HG02642 (cell line): Measurements from ENCODE around the gene RNF111.

ENCODE experiments used
- ATAC-seq: cut with Tn5 transposase; IDR thresholded peaks from one replicate; pipeline ENCODE4 v1.9.1; 2021; ENCODE audit warnings: mild to moderate bottlenecking; ENCODE audit not compliant: unreplicated experiment, poor library complexity

The RNF111 gene

GRCh38 chr15:58987491-58988005, at the start of gene RNF111:
Gene RNF111 (plus strand): TSS chr15:58987663. CDS start chr15:59030823, 43,160 bp downstream.
- peak; percentile 85 for ATAC-seq

DNA sequence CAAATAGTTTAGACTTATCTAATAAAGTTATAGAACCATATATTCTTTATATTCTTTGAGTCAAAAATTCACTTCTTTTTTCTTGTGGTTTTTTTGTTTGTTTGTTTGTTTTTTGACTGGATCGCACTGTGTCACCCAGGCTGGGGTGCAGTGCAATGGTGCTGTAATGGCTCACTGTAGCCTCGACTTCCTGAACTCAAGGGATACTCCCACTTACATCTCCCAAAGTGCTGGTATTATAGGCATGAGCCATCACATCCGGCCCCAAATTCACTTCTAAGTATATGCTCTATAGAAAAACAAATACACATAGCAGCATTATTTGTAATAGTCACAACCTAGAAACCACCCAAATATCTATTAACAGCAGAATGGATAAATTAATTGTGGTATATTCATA, 40.3 kb upstream of the RNF111 start:
- ATAC-seq: no peak

DNA sequence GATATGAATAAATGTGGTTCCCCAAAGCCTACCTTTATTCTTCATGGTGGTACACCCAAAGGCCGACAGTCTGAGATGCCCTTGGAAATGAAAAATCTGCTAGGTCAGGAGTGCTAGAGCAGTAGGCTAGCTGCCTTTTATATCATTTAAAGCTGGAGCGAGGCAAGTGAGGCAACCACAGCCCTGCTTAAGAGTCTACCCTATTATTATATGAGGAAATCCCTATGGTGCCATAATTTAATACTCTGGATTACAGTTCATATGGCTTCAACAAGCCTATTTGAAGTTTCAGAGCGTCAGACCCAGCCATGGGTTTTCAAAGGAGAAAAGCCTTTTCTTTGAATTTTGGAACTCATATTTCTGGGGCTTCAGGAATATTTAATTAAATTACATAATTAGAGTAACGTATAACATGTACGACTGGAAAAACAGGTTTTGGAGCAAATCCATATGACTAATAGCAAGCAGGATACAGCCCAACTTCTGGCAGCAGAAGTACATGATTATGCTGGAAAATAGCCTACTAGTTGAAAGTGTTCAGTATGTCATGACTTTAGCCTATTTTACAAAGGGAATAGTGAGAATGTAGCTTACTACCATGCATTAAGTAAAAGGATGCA, 36.0 kb upstream of the RNF111 start:
- ATAC-seq: no peak

- no peak for ATAC-seq
Measured at GRCh38 chr15:58952751-58953150, 34.7 kb upstream of the RNF111 start.

DNA sequence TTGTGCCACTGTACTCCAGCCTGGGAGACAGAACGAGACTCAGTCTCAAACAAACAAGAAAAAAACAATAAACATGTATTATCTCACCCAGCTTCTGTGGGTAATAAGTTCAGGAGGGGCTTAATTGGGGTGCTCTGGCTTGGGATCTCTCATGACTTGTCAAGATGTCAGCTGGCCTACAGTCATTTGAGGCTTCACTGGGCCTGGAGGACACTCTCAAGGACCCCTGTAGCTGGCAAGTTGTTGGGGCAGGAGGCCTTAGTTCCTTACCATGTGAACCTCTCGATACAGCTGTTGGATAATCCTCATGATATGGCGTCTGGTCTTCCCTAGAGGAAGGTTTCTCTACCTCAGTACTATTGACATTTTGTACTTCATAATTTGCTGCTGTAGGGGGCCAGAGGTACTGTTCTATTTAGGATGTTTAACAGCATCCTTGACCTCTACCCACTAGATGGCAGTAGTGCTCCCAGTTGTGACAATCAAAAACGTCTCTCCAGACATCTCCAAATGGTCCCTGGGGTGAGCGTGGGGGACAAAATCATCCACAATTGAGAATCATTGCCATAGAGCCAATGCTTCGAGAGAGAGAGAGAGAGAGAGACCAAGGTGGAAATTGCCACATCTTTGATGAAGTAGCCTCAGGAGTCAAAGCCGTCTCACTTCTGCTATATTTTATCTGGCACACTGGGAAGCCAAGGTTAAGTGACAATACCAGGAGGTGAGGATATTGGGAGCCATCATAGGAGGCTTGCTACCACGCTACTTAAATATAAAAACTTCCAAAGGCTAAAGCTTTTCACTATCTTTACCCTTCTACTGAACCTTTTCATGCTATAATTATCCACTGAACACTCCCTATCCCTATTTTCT, 30.1 kb upstream of the RNF111 start:
- ATAC-seq: peak; percentile 80

DNA sequence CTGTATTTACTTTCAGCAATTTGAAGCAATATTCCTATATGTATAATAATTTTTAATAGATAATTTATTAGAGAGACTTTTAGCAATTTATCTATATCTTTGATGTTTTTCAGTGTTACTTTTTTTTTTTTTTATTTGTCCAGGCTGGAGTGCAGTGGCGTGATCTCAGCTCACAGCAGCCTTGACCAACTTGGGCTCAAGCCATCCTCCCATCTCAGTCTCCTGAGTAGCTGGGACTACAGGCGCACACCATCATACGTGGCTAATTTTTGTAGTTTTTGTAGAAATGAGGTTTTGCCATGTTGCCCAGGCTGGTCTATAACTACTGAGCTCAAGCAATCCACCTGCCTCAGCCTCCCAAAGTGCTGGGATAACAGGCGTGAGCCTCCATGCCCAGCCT, 28.7 kb upstream of the RNF111 start:
- no peak for ATAC-seq

DNA sequence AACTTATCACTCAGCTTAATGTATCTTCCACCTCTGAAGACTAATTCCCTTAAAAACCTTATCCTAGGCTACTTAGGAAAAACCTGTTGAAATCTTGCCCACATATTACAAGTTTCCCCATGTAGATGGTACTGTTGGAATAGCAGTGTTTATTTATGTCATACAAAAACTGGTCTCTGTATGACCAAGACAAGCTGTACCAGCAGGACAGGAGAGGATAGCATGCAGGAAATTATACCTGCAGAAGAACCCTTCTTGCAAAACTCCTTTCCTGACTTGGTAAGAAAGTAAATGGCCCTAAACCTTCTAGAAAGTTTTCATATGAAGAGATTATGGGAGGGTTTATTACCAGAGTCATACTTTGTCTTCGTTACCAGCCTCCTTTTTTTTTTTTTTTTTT, 25.3 kb upstream of the RNF111 start:
- ATAC-seq: no peak

- no peak for ATAC-seq
Measured at GRCh38 chr15:58962662-58963565, 24.5 kb upstream of the RNF111 start.

- no peak for ATAC-seq
Measured at GRCh38 chr15:58966698-58967097, 20.8 kb upstream of the RNF111 start.

GRCh38 chr15:58967479-58967878, 20.0 kb upstream of the RNF111 start:
- ATAC-seq: no peak

GRCh38 chr15:58977887-58978286, 9.6 kb upstream of the RNF111 start:
- no peak for ATAC-seq

DNA sequence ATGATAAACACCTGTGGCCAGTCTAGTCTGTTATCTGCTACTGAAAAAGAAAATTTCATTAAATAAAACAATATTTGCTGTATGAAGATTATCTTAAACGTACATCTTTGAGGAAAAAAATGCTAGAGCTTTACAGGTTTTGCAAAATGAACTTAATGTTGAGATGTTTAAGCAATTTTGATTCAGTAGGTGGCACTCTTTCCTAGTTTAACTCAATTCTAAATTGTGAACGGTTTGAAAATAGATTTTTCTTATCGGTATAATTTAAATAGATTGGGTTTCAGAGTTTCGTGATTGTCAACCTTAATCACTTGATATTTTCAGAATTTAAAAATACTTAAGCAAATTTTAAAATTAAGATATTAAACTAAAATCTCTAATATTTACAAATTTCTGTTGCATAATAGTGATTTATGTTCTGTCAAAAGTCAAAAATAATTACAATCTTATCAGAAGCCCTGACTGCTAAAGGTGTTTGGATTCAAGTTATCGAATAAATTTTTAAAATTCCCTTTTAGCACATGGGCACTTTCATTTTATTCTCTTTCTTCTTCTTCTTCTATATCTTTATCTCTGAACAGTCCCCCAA, 7.0 kb upstream of the RNF111 start:
- ATAC-seq: no peak

GRCh38 chr15:58981808-58982475, 5.5 kb upstream of the RNF111 start:
- no peak for ATAC-seq

DNA sequence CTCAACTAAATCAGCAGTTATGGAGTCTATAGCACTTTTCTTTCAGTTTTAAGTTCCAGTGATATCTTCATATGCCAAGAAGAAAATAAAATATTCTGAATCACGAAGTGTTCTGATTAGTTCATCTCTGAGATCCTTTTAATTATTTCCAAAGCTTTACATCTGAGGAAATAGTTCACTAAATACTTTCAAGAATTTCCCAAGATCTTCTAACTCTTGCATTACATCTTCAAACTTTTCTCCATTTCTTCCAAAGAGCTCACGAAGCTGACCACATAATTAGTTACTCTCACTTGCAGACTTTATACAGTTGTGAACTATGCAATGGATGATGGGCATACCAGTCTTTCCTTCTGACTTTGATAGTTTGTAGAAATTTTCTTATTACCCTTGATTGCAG, 4.2 kb upstream of the RNF111 start:
- ATAC-seq: no peak

DNA sequence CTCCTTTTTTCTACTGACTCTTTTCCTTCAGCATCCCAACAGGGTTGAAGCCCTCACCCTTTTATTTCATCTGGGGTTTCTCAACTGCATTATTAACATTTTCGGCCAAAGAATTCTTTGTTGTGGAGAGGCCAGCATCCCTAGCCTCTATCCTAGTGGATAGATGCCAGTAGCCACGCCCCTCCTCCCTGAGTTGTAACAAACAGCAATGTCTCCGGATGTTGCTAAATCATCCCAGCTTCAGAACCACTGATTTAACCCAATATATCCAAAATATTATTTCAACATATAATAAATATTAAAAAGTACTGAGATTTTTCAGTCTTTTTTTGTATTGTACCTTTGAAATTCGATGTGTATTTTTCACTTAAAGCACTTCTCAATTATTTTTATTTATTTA, 2.0 kb upstream of the RNF111 start:
- no peak for ATAC-seq

- ATAC-seq: no peak
Measured at GRCh38 chr15:58987036-58987435, 427 bp upstream of the RNF111 start.

DNA sequence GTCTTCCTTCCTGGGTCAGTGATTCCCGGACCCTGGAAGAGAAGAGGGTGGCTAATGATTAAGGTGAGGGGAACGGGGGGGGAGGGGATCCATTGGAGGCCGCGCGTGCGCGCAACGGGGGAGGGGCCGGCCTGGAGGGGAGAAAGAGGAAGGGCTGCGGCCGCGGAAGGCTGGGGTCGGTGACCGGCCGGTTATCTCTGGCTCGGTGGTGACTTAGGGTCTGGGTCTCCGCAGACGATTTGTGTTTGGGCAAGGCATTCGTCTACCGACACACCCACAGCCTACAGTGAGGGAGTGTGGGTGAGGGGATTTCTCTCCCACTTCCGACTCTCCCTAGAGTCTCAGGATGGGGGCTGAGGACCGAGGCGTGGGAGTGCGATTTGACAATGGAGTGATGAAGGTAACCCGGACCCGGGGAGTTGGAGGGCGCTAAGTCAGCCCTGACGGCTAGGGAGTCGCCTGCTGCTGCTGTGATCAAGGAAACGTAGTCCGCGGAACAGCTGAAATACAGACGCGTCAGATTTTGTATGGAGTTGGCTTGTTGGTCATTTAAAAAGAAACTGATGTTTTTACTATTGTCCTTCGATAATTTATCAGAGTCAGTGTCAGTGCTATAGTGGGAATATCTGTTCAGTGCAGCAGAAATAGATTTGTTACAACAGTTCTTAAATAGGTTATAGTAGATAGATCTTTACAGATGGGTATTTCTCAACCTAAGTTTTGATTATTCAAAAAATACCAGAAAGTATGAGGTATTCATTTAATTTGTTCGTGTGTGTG, 733 bp downstream of the RNF111 start:
- peak; percentile 58 for ATAC-seq

GRCh38 chr15:58992181-58992580, 4.7 kb downstream of the RNF111 start:
- ATAC-seq: no peak

GRCh38 chr15:58994906-58995453, 7.5 kb downstream of the RNF111 start:
- no peak for ATAC-seq
